SU-DHL-6 (cell line): ENCODE results near the gene RNF150.

ENCODE experiments used
- EZH2phosphoT487 ChIP-seq: fragments of 200-600 bp; sonication (generic), shearing (Covaris generic); conservative IDR thresholded peaks from 2 replicates; pipeline ENCODE4 v1.6.1; 2018; ENCODE audit warnings: mild to moderate bottlenecking, antibody characterized with exemption, low read length, moderate library complexity, mixed read lengths
- TF ChIP-seq, protein P1 (sequence below): fragments of 200-600 bp; sonication (generic); IDR thresholded peaks from one replicate; pipeline ENCODE4 v1.5.1; 2017; ENCODE audit warnings: antibody characterized with exemption, mild to moderate bottlenecking, low read length, moderate library complexity; ENCODE audit not compliant: insufficient read depth, poor library complexity, severe bottlenecking

DNA sequence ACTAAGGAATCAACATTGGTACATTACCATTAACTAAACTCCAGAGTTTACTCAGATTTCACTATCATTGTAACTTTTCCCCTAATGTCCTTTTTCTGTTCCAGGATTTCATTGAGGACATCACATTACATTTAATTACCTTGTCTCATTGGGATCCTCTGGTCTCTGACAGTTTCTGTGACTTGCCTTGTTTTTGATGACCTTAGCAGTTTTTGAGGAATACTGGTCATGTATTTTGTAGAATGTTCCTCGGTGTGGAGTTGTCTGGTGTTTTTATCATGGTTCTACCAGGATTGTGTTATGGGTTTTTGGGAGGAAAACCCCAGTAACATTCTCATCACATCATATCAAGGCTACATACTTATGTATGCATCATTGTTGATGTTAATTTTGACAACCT lies 281.5 kb downstream of the RNF150 start:
- TF ChIP-seq, protein P1, sequence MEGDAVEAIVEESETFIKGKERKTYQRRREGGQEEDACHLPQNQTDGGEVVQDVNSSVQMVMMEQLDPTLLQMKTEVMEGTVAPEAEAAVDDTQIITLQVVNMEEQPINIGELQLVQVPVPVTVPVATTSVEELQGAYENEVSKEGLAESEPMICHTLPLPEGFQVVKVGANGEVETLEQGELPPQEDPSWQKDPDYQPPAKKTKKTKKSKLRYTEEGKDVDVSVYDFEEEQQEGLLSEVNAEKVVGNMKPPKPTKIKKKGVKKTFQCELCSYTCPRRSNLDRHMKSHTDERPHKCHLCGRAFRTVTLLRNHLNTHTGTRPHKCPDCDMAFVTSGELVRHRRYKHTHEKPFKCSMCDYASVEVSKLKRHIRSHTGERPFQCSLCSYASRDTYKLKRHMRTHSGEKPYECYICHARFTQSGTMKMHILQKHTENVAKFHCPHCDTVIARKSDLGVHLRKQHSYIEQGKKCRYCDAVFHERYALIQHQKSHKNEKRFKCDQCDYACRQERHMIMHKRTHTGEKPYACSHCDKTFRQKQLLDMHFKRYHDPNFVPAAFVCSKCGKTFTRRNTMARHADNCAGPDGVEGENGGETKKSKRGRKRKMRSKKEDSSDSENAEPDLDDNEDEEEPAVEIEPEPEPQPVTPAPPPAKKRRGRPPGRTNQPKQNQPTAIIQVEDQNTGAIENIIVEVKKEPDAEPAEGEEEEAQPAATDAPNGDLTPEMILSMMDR: no peak
- TF ChIP-seq EZH2phosphoT487: no peak
